Fibroblast of peridontal ligament (primary cell): ENCODE results near the gene HOXC6.
"Not testable (repeated sequence)": the region's sequence is repeated elsewhere in the genome, so short reads cannot be mapped to it uniquely, and the experiment has no call there.

Experiments
- DNase-seq: peaks from one replicate; pipeline ENCODE4 v3.0.0-alpha.2; 2010; ENCODE audit errors: extremely low read depth

The HOXC6 gene

DNA sequence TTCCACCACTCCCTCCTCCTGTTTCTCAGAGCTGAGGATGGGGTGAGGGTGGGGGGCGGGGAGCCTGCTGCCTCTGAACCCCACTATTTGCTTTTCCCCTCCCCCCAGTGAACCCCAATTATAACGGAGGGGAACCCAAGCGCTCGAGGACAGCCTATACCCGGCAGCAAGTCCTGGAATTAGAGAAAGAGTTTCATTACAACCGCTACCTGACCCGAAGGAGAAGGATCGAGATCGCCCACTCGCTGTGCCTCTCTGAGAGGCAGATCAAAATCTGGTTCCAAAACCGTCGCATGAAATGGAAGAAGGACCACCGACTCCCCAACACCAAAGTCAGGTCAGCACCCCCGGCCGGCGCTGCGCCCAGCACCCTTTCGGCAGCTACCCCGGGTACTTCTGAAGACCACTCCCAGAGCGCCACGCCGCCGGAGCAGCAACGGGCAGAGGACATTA, 26.5 kb downstream of the HOXC6 start:
- no peak for DNase-seq

DNA sequence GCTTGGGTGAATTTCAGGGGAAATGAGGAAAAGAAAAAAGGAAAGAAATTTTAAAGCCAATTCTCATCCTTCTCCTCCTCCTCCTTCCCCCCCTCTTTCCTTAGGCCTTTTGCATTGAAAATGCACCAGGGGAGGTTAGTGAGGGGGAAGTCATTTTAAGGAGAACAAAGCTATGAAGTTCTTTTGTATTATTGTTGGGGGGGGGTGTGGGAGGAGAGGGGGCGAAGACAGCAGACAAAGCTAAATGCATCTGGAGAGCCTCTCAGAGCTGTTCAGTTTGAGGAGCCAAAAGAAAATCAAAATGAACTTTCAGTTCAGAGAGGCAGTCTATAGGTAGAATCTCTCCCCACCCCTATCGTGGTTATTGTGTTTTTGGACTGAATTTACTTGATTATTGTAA, 27.3 kb downstream of the HOXC6 start:
- DNase-seq: no peak

DNA sequence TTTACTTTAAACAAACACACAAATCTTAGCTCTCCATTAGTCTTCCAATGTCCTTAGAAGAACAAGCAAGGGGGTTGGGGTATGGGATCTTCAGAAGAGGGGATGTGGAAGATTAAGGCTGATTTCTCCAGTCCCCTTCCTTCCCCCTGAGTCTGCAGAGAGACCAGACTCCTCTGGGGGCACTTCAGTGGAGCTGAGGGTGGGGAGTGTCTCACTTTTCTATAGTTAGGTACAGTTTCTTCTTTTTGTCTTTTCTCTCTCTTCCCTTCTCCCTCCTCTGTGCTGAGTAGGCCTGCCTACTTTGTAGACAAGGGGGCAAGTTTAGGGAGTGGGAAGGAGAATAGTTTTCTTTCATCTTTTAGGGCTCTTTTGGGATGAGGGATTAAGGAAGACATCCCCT, 27.9 kb downstream of the HOXC6 start:
- DNase-seq: no peak

DNA sequence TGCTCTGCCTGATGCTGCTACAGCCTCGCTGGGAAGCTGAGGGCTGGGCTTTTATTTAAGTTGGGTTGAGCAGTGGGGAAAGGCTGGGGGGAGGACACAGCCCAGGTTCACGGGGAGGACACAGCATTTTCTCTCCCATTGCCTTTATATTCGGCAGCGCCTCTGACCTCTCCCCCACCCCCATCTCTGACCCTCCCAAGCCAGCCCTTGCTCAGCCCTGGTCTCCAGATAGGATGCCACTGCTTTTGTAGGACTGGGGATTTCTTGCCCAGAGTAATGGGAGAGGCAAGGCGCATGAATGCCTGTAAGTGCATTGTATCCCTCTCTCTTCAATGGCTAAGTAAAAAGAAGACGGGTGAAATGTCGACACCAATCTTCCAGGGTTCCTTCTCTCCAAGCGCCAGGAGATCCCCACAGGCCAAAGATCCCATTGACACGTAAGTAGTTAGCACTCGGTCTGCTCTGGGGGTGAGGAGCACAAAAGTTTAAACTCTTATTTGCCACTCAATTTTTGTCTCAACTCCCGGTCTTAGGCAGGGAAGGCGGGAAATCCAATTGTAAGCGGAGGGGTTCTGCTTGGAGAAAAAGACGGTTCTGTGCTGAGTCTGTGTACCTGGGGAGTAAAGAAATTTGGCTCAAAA, 30.0 kb downstream of the HOXC6 start:
- DNase-seq: no peak

DNA sequence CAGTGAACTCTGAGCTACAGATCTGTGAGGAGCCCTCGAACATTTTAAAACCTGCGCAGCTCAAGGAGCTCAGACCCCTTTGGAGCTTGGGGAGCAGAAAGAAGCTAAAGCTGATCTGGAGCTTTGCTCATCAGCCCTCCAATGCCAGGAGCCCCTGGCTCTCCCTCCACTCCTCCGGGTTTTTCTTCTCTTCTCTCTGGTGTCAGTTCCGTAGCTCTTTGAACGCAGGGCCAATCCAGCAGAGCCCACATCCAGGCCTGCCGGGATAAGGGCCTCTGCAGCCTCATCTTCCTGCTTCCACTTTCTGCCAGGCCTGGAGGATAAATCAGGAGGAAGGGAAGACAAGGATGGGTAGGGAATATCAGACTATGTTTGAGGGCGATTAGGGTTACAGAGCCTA, 31.4 kb downstream of the HOXC6 start:
- no peak for DNase-seq

DNA sequence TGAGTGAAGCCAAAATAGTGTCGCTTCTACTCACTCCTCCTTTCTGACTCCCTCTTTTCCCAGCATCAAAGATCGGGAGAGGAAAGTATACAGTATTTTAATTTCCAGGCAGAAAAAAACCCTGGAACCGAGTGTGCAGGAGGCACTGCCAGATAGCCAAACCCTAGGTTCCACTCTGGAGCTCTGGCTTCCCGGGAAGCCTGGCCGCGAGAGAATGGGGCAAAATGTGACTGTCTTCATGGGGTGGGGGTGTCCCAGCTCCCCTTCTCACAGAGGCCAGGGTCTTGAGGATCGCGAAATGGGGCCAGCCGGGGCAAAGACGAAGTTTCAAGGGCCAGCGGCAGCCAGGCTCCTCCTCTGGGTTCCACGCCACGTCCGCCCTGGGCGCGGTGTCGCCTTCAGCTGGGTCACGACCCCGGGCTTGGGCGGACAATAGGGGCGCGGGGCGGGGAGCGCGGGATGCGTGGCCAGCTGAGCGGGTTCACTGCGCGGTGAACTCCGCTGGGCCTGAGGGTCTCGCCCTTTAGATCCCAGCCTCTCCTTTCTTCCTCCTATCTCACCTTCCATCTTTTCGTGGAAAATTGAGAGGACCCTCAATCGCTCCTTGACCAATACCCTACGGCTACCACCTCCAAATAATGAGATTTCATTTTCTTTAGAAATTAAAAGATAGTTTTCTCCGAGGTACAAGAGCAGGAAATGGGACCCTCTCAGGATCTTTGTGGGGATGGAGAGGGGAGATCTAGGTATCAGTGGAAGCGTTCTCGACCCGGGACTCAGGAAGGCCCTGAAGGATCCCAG, 32.1 kb downstream of the HOXC6 start:
- no peak for DNase-seq

DNA sequence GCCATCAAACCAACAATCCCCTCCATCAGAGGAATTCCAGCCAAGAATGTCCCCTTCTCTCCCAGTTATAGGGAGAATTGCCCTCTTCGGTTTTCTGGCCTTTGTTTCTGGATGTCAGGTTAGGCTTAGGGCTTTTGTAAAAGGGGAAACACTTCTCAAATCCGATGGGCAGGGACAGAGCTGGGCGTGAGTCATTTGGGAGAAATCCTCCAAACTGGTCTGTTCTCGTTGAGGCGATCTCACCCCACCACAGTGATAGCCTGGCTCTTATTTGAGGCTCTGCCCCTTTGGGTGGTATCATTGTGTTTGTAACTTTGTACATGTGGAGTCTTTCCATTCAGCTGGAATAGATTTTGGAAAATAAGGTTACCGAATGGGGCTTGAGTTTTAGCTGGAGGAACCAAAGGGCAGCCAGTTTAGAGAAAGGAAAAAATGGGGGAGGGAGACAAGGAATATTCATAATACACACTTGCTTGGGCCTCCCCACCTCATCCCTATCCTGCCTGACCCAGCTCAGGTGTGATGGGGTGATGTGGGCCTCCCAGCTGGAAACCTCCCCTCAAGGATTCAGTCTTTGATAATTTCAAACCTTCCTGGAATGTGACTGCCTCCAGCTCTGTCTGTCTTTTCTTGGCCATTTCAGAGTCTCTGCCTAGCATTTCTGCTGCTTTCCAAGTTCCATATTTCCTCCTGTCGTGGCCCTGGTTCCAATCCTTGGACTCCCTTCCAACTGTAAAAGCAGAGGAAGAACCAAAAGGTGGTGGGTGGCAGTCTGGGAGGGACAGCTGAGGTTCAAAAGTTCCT, 32.9 kb downstream of the HOXC6 start:
- no peak for DNase-seq

DNA sequence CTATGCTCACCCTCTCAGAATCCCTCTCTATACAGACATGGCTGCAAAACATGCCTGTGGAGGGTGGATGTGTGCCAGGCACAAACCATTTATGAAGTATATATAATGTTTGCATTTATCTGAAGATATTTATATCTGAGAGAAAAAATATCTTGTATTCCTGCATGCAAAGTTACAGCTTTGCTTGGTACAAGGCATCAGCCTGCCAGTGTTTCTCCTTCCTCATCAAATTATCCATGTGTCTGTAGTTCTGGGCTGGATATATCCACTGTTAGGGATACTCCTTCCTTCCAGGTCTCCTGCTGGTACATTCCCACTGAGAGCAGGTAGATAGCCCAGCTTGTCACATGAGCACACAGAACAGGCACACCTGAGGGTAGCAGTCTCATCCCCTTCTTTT, 37.4 kb downstream of the HOXC6 start:
- DNase-seq: no peak

DNA sequence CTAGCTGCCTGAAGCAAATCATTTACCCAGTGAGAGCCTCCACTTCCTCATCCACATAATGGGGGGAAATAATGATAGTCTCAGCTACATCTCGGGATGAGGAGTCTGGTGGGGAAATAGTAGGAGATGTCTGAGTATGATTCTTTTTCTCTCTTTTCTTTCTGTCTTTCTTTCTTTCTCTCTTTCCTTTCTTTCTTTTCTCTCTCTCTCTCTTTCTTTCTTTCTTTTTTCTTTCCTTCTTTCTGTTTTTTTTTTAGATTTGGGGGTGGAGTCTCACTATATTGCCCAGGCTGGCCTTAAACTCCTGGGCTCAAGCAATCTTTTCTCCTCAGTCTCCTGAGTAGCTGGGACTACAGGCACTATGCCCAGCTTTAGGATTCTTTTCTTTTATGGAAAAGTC, 38.2 kb downstream of the HOXC6 start:
- no peak for DNase-seq

DNA sequence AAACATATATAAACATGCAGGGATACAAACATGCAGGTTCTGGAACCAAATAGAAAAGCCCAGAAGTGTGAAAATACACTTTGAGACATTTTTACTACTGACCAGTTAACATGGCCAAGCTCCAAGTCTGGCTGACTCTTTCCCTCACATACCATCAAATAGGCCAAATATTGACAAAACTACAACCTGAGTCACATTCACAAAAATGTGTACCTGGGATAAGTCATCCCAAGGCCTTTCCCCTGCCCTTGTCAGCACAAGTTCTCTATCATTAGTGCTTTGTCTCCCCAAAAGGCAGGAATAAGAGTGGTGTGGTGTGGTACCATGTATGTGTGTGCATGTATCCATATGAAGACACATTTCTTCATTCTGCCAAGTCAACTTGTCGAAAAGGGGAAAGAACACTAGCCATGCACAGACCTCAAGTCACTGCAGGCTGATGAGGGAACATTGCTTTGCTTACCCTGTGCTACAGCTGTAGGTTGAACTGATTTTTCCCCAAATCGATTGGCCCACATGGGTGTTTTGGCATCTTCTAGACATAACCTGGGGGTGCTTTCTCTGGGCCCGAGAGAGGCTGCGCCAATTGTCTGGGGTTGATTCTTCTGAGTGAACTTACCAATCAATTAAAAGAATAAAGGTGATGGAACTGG, 40.3 kb downstream of the HOXC6 start:
- no peak for DNase-seq

DNA sequence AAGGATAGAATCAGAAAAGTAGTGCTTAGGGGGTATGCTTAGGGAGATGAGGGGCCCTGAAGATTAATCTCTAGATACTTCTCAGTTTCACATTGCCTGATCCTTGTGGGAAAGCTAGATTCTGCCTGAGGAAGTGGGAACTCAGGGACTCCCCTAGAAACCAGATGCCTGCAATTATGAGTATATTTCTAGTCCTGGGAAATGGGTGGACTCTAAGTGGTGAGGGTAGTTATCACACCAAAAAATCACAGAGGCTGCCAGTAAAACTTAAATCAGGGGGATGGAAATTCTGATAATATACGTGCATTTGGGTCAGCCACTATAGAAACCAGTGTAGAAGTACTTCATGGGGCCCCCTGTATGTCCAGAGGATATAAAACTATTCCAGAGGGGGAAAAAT, 43.7 kb downstream of the HOXC6 start:
- DNase-seq: no peak

DNA sequence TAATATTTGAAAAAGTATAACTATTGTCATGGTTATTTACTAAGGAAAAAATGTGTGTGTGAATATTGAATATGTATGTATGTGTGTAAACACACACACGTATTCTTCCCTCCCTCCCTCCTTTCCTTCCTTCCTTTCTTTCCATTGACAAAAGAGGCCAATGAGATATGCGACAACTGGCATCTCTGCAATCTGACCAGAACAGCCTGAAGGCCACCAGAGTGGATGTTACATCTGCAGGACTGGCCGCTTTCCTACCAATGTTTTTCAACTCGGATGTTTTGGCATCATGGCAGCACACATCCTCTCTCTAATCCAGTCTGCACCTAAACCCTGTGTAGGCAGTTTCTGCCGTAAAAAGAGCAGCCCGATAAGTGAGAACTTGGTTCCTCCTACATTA, 46.1 kb downstream of the HOXC6 start:
- DNase-seq: no peak

DNA sequence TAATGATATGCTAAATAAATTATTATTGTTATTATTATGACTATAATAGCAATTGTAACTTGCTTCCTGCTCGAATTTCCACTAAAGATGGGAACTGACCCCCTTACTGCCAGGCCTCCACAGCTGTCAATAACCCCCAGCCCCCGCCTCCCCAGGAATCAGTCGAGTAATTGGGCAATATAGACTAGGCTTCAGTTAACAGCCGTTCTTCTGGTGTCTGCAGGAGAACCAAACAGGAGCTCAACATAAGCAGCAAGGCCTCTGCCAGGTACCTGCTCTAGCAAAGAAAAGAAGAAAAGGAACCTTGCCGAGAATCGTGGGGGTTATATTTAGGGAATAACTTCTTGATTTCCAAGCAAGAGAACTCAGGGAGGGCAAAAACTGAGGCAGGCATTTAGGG, 47.2 kb downstream of the HOXC6 start:
- no peak for DNase-seq

DNA sequence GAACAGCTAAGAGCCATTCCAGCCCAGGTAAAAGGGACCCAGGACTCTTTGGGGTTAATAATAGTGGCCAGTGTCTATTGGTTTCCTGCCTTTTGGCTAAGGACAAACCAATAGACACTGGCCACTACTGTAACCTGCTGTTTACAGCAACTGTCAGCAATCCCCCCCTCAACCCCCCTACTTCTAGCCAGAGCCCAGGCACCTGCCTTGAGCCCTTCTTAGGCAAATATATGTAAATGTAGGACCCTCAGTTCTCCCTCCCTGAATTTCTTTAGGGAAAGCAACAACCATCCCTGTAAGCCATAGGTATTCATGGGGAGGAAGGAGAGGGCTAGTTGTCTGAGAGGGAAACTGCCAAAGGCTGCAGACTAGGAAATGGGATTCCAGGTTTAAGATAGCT, 47.7 kb downstream of the HOXC6 start:
- DNase-seq: no peak

DNA sequence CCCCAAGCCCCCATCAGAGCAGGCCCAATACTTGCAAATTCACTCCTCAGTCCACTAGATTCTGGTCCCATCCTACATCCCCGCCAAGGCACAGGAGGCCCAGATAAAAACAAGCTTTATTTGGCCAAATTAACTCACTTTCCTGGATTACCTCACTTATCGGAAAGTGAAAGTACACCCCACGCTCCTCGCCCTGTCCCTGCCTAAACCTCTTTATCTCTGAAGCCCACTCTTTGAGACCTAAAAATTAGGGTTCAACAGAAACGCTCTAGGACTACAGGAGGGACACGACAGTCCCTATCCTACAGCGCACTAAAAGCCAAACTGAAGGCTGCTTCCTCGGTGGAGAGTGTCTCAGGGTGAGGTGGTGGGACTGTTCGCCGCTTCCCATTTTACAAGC, 49.6 kb downstream of the HOXC6 start:
- not testable (repeated sequence) for DNase-seq

DNA sequence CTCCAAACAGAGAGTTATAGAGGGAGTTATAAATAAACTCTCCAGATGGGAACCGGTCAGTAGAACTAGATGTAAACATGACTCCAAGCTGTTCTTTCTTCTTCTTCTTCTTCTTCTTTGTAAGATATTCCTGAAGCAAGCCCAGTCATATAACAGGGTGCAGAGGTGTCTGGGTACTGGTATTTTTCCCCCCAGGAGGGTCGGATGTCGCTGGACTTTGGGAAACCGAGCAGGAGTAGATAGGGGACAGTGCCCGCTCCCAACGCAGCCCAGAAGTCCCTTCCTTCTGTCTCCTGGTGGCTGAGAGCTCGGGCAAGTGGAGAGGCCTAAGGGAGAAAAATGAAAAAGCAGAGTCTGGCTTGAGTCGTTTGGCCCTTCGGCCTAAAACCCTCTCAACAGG, 50.9 kb downstream of the HOXC6 start:
- not testable (repeated sequence) for DNase-seq
